T follicular helper cell (primary cell): ENCODE data around the gene EBF4.

Source experiments
- DNase-seq: peaks from one replicate; pipeline ENCODE4 v3.0.0-alpha.2; 2020; ENCODE audit warnings: low read depth

Gene EBF4

GRCh38 chr20:2742934-2743559 lies 50.5 kb downstream of the EBF4 start:
- peak; percentile 60 for DNase-seq

GRCh38 chr20:2745060-2745910 lies 52.7 kb downstream of the EBF4 start:
- no peak for DNase-seq

- DNase-seq, result no peak
Observed at GRCh38 chr20:2745936-2746635, 53.5 kb downstream of the EBF4 start.

- no peak for DNase-seq
Observed at GRCh38 chr20:2746636-2747265, 54.2 kb downstream of the EBF4 start.

- DNase-seq, result no peak
Observed at GRCh38 chr20:2747676-2748235, 55.2 kb downstream of the EBF4 start.

- no peak for DNase-seq
Observed at GRCh38 chr20:2748551-2749342, 56.2 kb downstream of the EBF4 start.

GRCh38 chr20:2749343-2749950 lies 56.9 kb downstream of the EBF4 start:
- no peak for DNase-seq

- DNase-seq, result no peak
Observed at GRCh38 chr20:2749951-2750490, 57.4 kb downstream of the EBF4 start.

- DNase-seq, result no peak
Observed at GRCh38 chr20:2750491-2751251, 58.1 kb downstream of the EBF4 start.

- DNase-seq, result no peak
Observed at GRCh38 chr20:2751347-2751877, 58.8 kb downstream of the EBF4 start.

- DNase-seq, result peak; percentile 37
Observed at GRCh38 chr20:2751878-2752566, 59.4 kb downstream of the EBF4 start.

- DNase-seq, result peak; percentile 37
Observed at GRCh38 chr20:2752567-2753460, 60.2 kb downstream of the EBF4 start.

GRCh38 chr20:2753461-2754040 lies 61.0 kb downstream of the EBF4 start:
- no peak for DNase-seq

- DNase-seq, result no peak
Observed at GRCh38 chr20:2754424-2754823, 61.8 kb downstream of the EBF4 start.

- no peak for DNase-seq
Observed at GRCh38 chr20:2755451-2756055, 63.0 kb downstream of the EBF4 start.

- DNase-seq, result no peak
Observed at GRCh38 chr20:2756056-2756611, 63.6 kb downstream of the EBF4 start.

GRCh38 chr20:2757001-2757400 lies 64.4 kb downstream of the EBF4 start:
- DNase-seq, result no peak
